GM23338 (cell line): ENCODE data around the gene CUBN. TPM values are rescaled to one million over a fixed set of nuclear protein-coding genes. Genes with fewer than 3 reads are reported as not detected.

ENCODE experiments used
- ATAC-seq: fragments of 200-7000 bp; cut with Tn5 transposase; 3 replicates; pipeline ENCODE4 v1.9.1; 2020
- DNase-seq: peaks from one replicate; pipeline ENCODE4 v3.0.0-alpha.2; 2015; ENCODE audit warnings: low spot score
- H2AFZ ChIP-seq: fragments of 200-600 bp; sonication (generic); 2 replicates; pipeline ENCODE4 v1.8.0; 2016; ENCODE audit warnings: antibody characterized with exemption, mild to moderate bottlenecking, moderate library complexity
- H3F3A ChIP-seq: fragments of 200-600 bp; sonication (generic); replicated peaks from 2 replicates; pipeline ENCODE4 v1.8.0; 2017; ENCODE audit warnings: antibody characterized with exemption, mixed run types, low read depth
- H3K27ac ChIP-seq: fragments of 200-600 bp; sonication (generic); 2 replicates; pipeline ENCODE4 v1.6.1; 2016; ENCODE audit warnings: low read depth
- H3K27me3 ChIP-seq: fragments of 200-600 bp; sonication (generic); 2 replicates; pipeline ENCODE4 v1.8.0; 2016; ENCODE audit warnings: mild to moderate bottlenecking, mixed run types, moderate library complexity; ENCODE audit not compliant: insufficient read depth
- H3K36me3 ChIP-seq: fragments of 200-600 bp; sonication (generic); 2 replicates; pipeline ENCODE4 v1.8.0; 2016; ENCODE audit warnings: mild to moderate bottlenecking; ENCODE audit not compliant: insufficient read depth
- H3K4me1 ChIP-seq: fragments of 200-600 bp; sonication (generic); 2 replicates; pipeline ENCODE4 v1.8.0; 2016; ENCODE audit warnings: mild to moderate bottlenecking, moderate library complexity; ENCODE audit not compliant: insufficient read depth
- H3K4me2 ChIP-seq: fragments of 200-600 bp; sonication (generic); 2 replicates; pipeline ENCODE4 v1.7.1; 2017; ENCODE audit warnings: mixed run types
- H3K4me3 ChIP-seq: fragments of 200-600 bp; sonication (generic); 2 replicates; pipeline ENCODE4 v1.6.1; 2016; ENCODE audit warnings: mixed run types
- H3K79me2 ChIP-seq: fragments of 200-600 bp; sonication (generic); replicated peaks from 2 replicates; pipeline ENCODE4 v1.8.0; 2017; ENCODE audit warnings: mild to moderate bottlenecking; ENCODE audit not compliant: insufficient read depth
- H3K9me2 ChIP-seq: fragments of 200-600 bp; sonication (generic); 2 replicates; pipeline ENCODE4 v1.8.0; 2017; ENCODE audit not compliant: insufficient read depth
- H4K20me1 ChIP-seq: fragments of 200-600 bp; sonication (generic); replicated peaks from 2 replicates; pipeline ENCODE4 v1.8.0; 2017; ENCODE audit warnings: mild to moderate bottlenecking; ENCODE audit not compliant: insufficient read depth
- H3K27ac Mint-ChIP-seq: 2 replicates; pipeline ENCODE4 v1.8.0; 2020; ENCODE audit warnings: inconsistent platforms, mild to moderate bottlenecking, moderate library complexity, mixed read lengths
- H3K27me3 Mint-ChIP-seq: 3 replicates; pipeline ENCODE4 v1.8.0; 2022; ENCODE audit warnings: low read depth, mild to moderate bottlenecking, moderate library complexity, mixed read lengths, inconsistent platforms; ENCODE audit not compliant: insufficient read depth, poor library complexity
- H3K36me3 Mint-ChIP-seq: 3 replicates; pipeline ENCODE4 v1.8.0; 2021; ENCODE audit warnings: low read depth, mild to moderate bottlenecking, inconsistent platforms, moderate library complexity, mixed read lengths
- H3K4me1 Mint-ChIP-seq: 3 replicates; pipeline ENCODE4 v1.8.0; 2020; ENCODE audit warnings: mild to moderate bottlenecking, inconsistent platforms, mixed read lengths
- H3K4me3 Mint-ChIP-seq: 3 replicates; pipeline ENCODE4 v1.8.0; 2021; ENCODE audit warnings: moderate library complexity, mild to moderate bottlenecking, inconsistent platforms, mixed read lengths
- H3K9me3 Mint-ChIP-seq: 3 replicates; pipeline ENCODE4 v1.8.0; 2020; ENCODE audit warnings: moderate library complexity, mild to moderate bottlenecking, inconsistent platforms, mixed read lengths
- CREB1 ChIP-seq: fragments of 250-450 bp; sonication (Bioruptor Pico); IDR thresholded peaks from 2 replicates; pipeline ENCODE4 v1.5.0; 2020; ENCODE audit warnings: low read depth, mild to moderate bottlenecking, moderate library complexity
- CTCF ChIP-seq, 2 experiments: fragments of 200-600 bp in 1 of 2; sonication (generic) in 1 of 2; conservative IDR thresholded peaks; 2 replicates each; pipeline versions ENCODE4 v1.5.1 to v1.6.1; 2016 to 2017; ENCODE audit warnings: antibody characterized with exemption in 2 of 2, low read depth in 2 of 2, mild to moderate bottlenecking in 2 of 2, moderate library complexity in 1 of 2
- ETS1 ChIP-seq: IDR thresholded peaks from 2 replicates; pipeline ENCODE4 v1.6.1; 2016; ENCODE audit warnings: antibody characterized with exemption
- EZH2 ChIP-seq: fragments of 200-600 bp; sonication (generic); IDR thresholded peaks from one replicate; pipeline ENCODE4 v1.8.0; 2017; ENCODE audit warnings: antibody characterized with exemption, mild to moderate bottlenecking, low read depth; ENCODE audit not compliant: unreplicated experiment
- EZH2phosphoT487 ChIP-seq: fragments of 200-600 bp; sonication (generic); IDR thresholded peaks from one replicate; pipeline ENCODE4 v1.8.1; 2018; ENCODE audit warnings: antibody characterized with exemption; ENCODE audit not compliant: unreplicated experiment
- JUNB ChIP-seq: IDR thresholded peaks from one replicate; pipeline ENCODE4 v1.6.1; 2016; ENCODE audit warnings: antibody characterized with exemption; ENCODE audit not compliant: unreplicated experiment
- NANOG ChIP-seq: IDR thresholded peaks from 2 replicates; pipeline ENCODE4 v1.6.1; 2016; ENCODE audit warnings: antibody characterized with exemption, borderline replicate concordance
- POLR2AphosphoS5 ChIP-seq: IDR thresholded peaks from 2 replicates; pipeline ENCODE4 v1.6.1; 2016; ENCODE audit warnings: antibody characterized with exemption, low read depth
- REST ChIP-seq: IDR thresholded peaks from one replicate; pipeline ENCODE4 v1.6.1; 2018; ENCODE audit warnings: antibody characterized with exemption; ENCODE audit not compliant: unreplicated experiment
- STAT1 ChIP-seq: IDR thresholded peaks from one replicate; pipeline ENCODE4 v1.6.1; 2016; ENCODE audit warnings: antibody characterized with exemption; ENCODE audit not compliant: unreplicated experiment
- ZNF114 ChIP-seq: fragments of 250-450 bp; sonication (Bioruptor Pico); IDR thresholded peaks from 2 replicates; pipeline ENCODE4 v1.5.0; 2020; ENCODE audit warnings: mild to moderate bottlenecking, moderate library complexity
- ZNF331 ChIP-seq: fragments of 250-450 bp; sonication (Bioruptor Pico); IDR thresholded peaks from 2 replicates; pipeline ENCODE4 v1.5.0; 2020; ENCODE audit warnings: low read depth, mild to moderate bottlenecking, moderate library complexity
- ZNF462 ChIP-seq: fragments of 250-450 bp; sonication (Bioruptor Pico); IDR thresholded peaks from 2 replicates; pipeline ENCODE4 v1.5.0; 2020; ENCODE audit warnings: mild to moderate bottlenecking, moderate library complexity
- polyA plus RNA-seq: library from polyadenylated mRNA; unstranded; fragments of >200 nt; fragmentation: Nextera tagmentation; extraction: Ambion mirVana; gene quantifications from 2 replicates; pipeline ENCODE4 v1.2.1, GENCODE V29; 2016
- total RNA-seq: library from RNA; depleted of rRNA; stranded (reverse); fragments of >200 nt; shearing (Covaris generic); gene quantifications from 2 replicates; pipeline ENCODE4 v1.2.3, GENCODE V29; 2014

Gene CUBN
- total and polyA plus RNA-seq, 2 experiments from 2014 or later: 0.06 to 1.8 TPM

GRCh38 chr10:16799621-16800020, 330.0 kb downstream of the CUBN start:
- H4K20me1 ChIP-seq: no peaks in the 10 kb centered on the region
- H3K36me3 ChIP-seq: no peaks in the 10 kb centered on the region
- H3K4me1 Mint-ChIP-seq: peaks cover 18% of the 10 kb centered on the region
- no peak overlapping the region for H3K27ac Mint-ChIP-seq
- no peaks in the 10 kb centered on the region for H3K27me3 ChIP-seq
- no peak overlapping the region for H3K4me2 ChIP-seq
- peak; percentile 41 for DNase-seq
- H3K36me3 Mint-ChIP-seq: peaks cover 13% of the 10 kb centered on the region; the same call in 2 of the 3 replicates
- no peak overlapping the region for H3K4me3 Mint-ChIP-seq
- peaks cover 11% of the 10 kb centered on the region for H3K9me3 Mint-ChIP-seq
- H3K79me2 ChIP-seq: peaks cover 87% of the 10 kb centered on the region
- no peak overlapping the region for H3K4me3 ChIP-seq
- H3K4me1 ChIP-seq: peaks cover 24% of the 10 kb centered on the region
- H3F3A ChIP-seq: no peaks in the 10 kb centered on the region
- H3K9me2 ChIP-seq: no peaks in the 10 kb centered on the region
- no peak overlapping the region for H2AFZ ChIP-seq
- TF ChIP-seq NANOG: no peak
- no peak for TF ChIP-seq EZH2phosphoT487
- TF ChIP-seq ETS1: no peak
- TF ChIP-seq ZNF331 (CRISPR knock-in tag): no peak
- no peak for TF ChIP-seq JUNB
- no peak for TF ChIP-seq POLR2AphosphoS5
- no peak for TF ChIP-seq STAT1
- TF ChIP-seq CTCF (conservative IDR thresholded peaks at IDR 0.05; ENCODE audit: low read depth in 2 of 2): no peak
- TF ChIP-seq ZNF114 (CRISPR knock-in tag): no peak
- TF ChIP-seq CREB1 (CRISPR knock-in tag): no peak
- no peak for TF ChIP-seq EZH2
- no peak for TF ChIP-seq REST
- no peak for TF ChIP-seq ZNF462 (CRISPR knock-in tag)
- ATAC-seq: peak; percentile 48
- peak overlapping the region; percentile 75 for H3K27ac ChIP-seq
- no peaks in the 10 kb centered on the region for H3K27me3 Mint-ChIP-seq
